HG03064 (cell line): ENCODE results near the gene ARL5A.
"Not testable (repeated sequence)": the region's sequence is repeated elsewhere in the genome, so short reads cannot be mapped to it uniquely, and the experiment has no call there.

ENCODE experiments used
- ATAC-seq: cut with Tn5 transposase; IDR thresholded peaks from one replicate; pipeline ENCODE4 v1.9.1; 2021; ENCODE audit warnings: low read depth; ENCODE audit not compliant: unreplicated experiment

ARL5A gene

DNA sequence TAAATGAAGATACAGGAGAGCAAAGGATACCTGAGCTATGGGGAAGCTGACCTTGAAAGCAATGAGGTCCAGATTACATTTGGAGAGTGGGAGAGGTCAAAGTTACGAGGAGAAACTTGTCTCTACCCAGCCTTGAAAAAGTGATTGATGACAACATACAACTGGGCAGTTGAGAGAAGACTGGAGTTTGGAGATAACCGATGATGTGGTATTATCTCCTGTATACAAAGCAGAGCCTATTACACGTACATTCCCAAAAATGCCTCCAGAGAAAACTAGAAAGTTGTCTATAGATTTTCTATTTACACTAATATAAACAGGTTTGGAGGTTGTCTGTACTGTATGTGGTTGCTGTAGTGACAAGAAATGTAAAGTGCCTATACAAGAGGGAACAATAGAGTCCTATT, 28.3 kb downstream of the ARL5A start:
- no peak for ATAC-seq

DNA sequence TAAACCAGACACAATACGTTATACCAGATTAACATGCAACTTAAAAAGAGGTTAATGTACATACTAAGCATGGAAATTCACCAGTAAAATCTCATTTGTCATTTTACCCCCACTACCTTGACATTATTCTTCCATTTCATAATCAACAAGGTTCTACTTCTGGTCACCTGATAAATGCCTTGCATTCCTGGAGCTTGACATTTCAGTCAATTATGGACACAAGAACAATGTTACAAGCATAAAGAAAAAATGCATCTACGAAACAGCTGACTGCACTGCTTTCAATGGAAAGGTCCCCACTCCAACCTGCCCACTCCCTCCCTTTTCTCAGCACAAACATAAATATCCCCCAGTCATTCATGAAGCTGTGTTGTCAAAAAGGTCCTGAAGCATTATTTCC, 31.4 kb downstream of the ARL5A start:
- no peak for ATAC-seq

DNA sequence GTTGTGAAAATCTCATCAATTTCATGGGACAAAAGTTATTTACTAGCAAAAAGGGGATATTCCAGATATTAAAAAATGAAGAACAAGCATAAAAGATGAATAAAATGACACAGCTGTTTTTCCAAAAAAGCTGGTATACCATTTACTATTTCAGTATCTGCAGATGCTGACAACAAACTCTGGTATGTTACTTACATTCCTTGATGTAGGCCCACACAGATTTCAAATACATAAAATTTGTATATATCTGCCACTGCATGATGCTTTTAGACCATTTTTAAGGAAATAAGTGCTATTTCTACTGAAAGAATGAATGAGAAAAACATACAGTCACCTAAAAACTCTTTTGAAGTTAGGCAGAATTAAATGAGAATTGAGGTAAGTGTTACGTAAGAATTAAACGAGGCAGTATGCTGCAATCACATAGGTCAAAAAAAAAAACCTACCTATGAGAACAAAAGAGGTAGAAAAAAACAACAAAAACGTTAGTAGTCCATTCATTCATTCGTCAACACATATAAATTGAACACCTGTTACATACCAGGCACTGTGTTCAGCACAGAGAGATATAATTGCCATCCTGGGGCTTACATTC, 32.5 kb downstream of the ARL5A start:
- no peak for ATAC-seq

DNA sequence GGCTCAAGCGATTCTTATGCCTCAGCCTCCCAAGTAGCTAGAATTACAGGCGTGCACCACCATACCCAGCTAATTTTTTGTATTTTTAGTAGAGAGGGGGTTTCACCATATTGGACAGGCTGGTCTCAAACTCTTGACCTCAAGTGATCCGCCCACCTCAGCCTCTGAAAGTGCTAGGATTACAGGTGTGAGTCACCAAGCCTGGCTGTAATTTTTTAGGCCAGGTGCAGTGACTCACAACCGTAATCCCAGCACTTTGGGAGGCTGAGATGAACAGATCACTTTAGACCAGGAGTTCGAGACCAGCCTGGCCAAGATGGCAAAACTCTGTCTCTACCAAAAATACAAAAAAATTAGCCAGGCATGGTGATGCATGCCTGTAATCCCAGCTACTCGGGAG, 33.8 kb downstream of the ARL5A start:
- not testable (repeated sequence) for ATAC-seq

DNA sequence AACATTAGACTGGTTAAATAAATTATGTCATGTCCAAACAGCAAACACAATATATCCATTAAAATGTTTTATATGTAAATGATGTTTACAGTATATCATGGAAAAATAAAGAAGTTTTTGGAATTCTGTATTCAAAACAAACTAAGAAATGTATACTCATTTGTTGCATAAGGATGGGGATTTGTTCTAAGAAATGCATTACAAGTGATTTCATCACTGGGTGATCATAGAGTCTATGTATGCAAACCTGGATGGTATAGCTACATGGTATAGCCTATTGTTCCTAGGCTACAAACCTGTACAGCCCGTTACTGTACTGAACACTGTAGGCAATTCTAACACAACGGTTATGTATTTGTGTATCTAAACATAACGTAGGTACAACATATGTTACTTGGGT, 35.1 kb downstream of the ARL5A start:
- ATAC-seq, result no peak

DNA sequence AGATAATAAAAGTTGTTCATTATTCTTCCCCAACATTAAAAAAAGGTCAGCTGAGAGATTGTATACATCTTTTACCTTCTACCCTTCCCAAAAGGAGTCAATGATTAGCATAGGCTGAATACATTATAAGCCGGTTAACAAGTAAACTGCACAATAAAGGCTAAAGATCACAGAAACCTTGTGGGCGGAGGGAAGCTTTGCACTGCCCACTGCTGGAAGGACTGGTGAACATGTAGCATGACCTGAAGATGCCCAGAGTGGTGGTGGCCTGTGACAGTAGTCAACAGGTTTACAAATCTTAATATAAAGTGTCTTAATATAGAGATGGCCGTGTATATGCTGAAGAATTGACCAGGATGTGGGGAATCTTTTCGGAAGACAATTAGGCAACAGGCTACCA, 35.6 kb downstream of the ARL5A start:
- ATAC-seq, result no peak

DNA sequence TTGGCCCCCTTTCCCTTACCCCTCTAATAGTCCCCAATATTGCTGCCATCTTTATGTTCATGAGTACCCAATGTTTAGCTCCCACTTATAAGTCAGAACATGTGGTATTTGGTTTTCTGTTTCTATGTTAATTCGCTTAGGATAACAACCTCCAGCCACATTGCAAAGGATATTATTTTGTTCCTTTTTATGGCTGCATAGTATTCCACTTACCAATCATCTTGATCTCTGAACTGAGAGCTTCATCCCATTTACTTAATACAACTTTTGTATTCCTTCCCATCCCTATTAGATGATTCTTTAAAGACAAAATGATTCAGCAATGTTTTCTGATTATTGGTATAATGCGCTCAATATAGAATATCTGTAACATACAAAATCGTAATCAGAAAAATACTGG, 36.7 kb downstream of the ARL5A start:
- no peak for ATAC-seq

DNA sequence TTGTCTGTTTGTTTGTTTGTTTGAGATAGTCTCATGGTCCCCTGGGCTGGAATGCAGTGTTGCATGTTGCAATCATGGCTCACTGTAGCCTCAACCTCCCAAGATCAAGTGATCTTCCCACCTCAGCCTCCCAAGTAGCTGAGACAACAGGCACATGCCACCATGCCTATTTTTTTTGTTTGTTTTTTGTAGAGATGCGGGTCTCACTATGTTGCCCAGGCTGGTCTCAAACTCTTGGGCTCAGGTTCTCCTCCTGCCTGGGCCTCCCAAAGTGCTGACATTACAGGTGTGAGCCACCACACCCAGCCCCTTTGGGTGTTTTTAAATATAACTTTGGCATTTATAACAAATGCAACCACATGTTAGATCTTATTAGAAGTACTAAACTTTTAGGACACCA, 37.5 kb downstream of the ARL5A start:
- ATAC-seq, result no peak

DNA sequence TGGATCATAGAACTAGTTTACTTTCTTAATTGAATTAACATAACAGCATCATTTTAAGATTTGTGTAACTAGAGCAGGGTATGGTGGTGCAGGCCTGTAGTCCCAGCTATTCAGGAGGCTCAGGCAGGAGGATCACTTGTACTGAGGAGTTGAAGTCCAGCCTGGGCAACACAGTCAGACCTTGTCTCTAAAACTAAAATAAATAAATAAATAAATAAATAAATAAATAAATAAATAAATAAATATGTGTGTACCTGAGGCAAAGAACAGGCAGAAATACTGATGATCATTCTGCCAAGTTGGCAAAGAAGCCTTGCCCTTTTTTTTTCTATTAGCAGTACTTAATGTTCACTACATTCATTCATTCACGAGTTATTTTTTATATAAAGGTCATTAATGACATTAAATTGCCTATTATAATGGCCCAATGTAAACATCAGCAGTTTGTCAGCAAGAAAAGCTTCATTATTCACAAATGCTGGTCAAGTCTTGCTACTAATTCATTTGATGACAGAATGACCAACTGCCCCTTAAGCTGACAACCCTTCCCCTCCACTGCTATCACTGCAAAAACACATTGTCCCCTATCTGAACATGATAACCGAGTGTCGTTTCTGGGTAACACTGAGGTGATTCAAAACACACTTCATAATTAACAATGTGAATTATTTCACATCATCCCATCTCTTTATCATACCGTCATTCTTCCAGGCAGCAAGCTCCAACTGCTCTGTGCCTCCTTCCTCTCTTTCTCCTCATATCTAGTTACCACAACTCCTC, 39.0 kb downstream of the ARL5A start:
- no peak for ATAC-seq

DNA sequence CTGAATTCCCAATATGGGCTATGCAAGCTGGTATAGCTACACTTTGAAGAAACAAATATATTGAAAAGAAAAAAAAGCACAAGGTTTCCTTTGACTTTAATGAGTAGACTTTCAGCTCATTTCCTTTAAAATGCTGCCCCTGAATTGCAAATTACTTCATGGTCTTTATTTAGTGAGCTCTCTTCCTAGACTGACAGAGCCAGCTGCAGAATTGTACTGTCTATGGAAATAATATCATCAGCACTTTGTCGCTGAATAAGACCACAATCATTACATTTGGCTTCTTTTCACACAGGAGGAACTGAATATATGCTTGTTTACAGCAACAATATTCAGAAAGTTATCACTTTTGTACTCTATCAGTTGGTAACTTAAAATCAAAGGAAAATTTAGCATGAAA, 41.7 kb downstream of the ARL5A start:
- ATAC-seq, result no peak

DNA sequence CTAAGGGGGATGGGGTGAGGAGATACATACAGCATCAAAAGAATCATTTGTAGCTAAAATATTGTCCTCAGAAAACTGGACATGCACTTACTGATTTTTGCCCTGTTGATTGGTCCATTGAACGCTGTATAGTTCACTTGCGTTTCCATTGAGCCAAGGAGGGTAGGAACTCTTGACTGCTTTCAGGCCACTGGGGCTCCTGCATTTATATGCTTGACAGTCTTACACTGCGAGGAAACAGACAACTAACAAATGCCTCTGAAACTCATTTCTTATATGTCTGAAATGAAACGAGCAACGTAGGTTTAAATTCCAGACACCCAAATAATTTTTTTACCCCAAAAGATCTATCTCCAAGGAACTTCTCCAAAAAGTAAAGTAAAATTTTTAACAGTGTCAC, 42.1 kb downstream of the ARL5A start:
- ATAC-seq, result no peak

DNA sequence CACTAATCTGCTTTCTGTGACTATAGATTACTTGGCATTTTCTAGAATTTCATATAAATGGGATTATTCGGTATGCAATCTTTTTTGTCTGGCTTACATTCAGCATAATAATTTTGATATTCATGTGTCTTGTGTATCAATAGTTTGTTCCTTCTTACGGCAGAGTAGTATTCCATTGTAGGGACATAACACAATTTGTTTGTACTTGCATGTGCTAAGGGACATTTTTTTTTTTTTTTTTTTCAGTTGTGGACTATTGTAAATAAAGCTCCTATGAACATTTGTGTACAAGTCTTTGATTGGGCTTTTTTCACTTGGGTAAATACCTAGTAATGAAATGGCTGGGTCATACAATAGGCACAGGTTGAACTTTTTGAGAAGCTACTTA, 45.1 kb downstream of the ARL5A start:
- ATAC-seq, result no peak

DNA sequence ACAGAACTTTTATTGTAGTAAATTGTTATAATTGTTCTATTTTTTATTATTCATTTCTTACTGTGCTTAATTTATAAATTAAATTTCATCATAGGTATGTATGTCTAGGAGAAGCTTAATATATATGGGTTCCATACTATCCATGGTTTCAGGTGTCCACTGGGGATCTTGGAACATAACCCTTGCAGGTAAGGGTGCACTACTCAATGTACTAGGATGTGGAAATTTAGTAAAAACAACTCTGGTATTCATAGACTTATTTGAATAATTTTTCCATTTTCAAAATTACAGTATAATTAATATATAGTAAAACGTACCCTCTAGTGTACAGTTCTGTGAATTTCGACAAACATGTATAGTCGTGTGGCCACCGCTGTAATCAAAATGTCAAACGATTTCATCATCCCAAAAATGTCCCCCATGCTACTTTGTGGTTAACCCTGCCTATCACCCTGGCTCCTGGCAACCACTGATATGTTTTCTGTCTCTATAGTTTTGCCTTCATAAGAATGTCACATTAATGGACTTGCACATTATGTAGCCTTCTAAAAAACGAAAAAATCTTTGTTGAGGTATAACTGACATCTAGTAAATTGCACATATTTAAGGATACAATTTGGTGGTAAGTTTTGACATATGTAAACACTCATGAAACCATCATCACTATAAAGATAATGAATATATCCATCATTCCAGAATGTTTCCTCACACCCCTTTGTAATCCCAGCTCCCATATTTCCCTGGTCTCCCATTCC, 45.7 kb downstream of the ARL5A start:
- ATAC-seq, result no peak

DNA sequence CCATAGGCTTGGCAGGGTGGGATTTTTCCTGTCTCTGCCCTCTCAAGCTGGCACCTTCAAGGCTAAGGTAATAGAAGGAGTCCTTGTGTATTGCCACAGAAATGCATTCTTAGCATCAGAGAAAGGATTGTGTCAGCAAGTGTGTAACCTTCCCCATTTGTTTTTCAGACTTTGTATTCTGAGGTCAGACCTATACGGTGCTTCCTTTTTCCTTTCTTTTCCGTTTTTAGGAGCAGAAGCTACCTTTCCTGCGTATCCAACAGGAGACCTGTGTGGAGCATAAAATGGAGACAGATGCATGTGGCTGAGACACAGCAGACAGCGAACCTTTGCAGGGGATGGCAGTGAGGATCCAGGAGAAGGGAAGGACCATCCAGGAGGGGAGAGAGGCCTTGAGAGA, 46.6 kb downstream of the ARL5A start:
- ATAC-seq, result no peak

DNA sequence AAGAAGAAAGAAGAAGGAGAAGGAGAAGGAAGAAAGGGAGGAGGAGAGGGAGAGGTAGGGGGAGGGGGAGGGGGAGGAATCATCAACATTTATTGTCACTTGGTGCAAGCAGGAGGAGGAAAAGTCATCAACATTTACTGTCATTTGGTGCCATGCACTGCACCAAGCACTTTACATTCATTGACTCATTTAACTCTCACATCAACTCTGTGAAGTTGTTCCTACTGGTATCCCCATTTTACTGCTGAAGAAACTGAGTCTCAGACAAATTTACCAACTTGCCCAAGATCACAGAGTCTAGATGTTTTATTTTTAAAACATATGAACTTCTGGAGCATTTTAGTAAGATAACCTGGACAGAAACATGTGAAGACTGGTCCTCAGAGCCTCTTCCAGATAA, 47.3 kb downstream of the ARL5A start:
- no peak for ATAC-seq

DNA sequence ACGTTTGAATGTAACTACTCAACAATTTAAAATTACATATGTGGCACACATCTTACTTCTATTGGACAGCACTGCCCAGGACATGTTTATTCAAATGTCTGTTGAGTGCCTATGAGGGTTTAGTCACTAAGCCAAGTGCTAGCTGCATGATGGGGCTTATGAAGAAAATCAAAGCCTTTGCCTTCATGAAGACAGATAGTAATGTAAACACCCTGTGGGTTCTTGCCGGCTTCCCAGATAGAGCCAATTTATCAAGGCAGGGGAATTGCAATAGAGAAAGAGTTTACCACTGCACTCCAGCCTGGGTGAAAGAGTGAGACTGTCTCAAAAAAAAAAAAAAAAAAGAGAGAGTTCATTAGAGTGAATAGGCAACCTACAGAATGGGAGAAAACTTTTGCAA, 50.3 kb downstream of the ARL5A start:
- ATAC-seq, result no peak

DNA sequence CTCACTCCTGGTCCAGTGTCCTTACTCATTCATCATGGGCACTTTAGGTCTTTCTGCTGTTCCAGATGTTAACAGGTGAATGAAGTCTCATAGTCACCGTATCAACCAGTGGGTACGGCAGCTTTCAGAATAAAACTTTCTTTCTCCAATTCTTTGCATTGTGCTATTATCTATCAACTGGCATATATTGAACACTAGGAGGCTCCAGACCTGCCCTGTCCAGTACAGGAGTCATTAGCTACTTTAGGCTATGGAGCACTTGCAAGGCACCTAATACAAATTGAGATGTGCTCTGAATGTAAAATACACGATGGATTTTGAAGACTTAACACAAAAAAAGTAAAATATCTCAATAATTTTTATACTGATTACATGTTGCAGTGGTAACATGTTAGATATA, 50.7 kb downstream of the ARL5A start:
- ATAC-seq, result no peak

DNA sequence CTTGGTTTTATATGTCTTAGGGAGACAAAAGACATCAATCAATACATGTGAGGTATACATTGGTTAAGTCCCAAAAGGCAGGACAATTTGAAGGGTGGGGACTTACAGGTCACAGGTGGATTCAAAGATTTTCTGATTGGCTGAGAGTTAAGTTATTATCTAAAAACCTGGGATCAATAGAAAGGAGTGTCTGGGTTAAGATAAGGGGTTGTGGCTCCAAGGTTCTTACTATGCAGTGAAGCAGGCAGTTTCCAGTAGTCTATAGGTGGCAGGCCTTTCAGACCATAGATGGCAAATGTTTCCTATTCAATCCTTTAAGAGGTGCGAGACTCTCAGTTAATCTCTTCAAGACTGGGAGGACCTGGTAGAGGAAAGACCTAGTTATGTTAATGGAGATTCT, 51.9 kb downstream of the ARL5A start:
- no peak for ATAC-seq

DNA sequence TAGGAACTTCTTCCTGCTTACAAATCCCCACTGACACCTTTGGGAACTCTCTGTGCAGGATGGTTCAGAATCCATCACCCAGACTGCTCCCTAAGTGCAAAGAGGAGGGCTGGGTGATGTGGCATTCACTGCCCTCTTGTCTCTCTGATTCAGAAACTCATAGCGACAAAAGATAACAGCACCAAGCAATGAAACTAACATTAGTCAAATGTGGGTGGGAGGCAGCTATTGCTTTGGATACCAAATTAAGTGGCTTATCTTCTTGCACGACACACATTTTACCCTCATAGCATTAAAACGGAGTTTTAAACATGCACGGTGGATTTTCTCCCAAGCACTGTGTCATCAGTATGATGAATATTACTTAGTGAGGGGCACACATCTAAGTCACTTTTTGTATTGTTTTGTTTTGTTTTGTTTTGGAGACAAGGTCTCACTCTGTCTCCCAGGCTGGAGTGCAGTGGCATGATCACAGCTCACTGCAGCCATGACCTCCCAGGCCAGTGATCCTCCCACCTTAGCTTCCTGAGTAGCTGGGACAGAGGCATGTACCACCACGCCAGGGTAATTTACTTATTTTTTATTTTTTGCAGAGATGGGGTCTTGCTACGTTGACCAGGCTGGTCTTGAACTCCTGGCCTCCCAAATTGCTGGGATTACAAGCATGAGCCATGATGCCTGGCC, 53.0 kb downstream of the ARL5A start:
- ATAC-seq, result no peak

DNA sequence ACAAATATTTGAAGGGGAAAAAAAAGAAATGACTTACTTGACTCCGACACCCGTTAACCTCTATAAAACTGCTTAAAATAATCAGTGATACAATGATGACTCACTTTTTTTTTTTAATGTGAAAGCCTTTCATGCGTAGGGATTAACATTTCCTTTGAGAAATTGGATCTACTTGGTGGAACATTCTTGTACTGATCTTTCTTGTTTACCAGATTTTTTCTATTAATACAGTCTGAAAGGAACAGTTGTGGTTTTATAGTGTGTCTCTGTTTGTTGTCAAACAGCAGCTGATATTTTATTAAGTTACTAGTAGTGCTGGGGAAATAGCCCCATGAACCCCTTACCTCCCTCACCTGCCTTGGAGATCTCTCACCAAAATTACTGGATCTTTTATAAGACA, 53.7 kb downstream of the ARL5A start:
- ATAC-seq, result no peak

DNA sequence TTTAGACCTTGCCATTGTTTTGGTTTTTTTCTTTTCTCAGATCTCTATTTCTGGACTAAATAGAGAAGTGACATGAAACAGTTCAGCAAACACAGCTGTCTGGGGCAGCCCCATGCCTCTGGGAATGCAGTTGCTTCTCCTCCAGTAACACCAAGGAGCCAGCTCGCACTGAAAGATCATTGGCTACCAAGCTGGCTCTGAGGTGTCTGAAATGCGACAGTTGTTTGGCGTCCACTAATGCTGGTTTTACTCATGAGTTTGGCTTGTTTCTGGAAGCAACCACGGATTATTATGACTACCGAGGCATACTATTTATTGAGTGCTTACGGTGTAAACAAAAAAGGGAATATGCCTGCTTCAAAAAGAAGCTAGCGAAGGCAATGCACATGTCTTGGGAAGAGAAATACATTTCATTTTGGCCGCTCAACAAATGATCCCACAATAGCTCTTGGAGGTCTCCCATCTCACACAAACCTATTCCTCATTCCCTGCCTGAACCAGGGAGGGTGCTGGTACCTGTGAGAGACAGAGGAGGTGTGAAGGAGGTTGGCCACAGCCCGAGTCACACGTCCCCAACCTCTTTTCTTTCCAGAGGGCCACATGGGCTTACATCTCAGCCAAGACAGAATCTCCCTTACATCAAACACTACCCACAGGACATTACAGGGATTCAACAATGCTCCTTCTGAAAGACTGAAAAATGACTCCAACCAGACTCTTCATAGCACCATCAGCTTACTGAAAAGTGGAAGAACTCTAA, 56.4 kb downstream of the ARL5A start:
- ATAC-seq, result peak; percentile 94
